Gastroesophageal sphincter (tissue), 4 donors: ENCODE results near the gene COL4A6. TPM values are rescaled to one million over a fixed set of nuclear protein-coding genes. Genes with fewer than 3 reads are reported as not detected.

Source experiments
- ATAC-seq: fragments of 150-250 bp; one replicate; pipeline ENCODE4 v1.9.1; 2016; ENCODE audit warnings: mild to moderate bottlenecking, moderate library complexity
- H3K27ac ChIP-seq, 4 donors: fragments of 200-600 bp; sonication (generic) in 3 of 4; 1 replicate in 3 of 4; 2 replicates in 1 of 4; pipeline ENCODE4 v1.5.1; 2016 to 2019
- H3K27me3 ChIP-seq: fragments of 200-600 bp; sonication (generic); one replicate; pipeline ENCODE4 v1.5.1; 2019
- H3K36me3 ChIP-seq, 2 donors: fragments of 200-600 bp; sonication (generic); one replicate each; pipeline ENCODE4 v1.5.1; 2019; ENCODE audit warnings: control low read depth in 1 of 2
- H3K4me1 ChIP-seq, 3 donors: fragments of 200-600 bp; sonication (generic); 1 replicate in 2 of 3; 2 replicates in 1 of 3; pipeline ENCODE4 v1.5.1; 2016 to 2019; ENCODE audit warnings: control low read depth in 2 of 3
- H3K4me3 ChIP-seq, 2 donors: fragments of 200-600 bp; sonication (generic); one replicate each; pipeline ENCODE4 v1.5.1; 2019; ENCODE audit warnings: mild to moderate bottlenecking in 1 of 2, moderate library complexity in 1 of 2
- H3K9me3 ChIP-seq, 3 donors: fragments of 200-600 bp; sonication (generic); one replicate each; pipeline ENCODE4 v1.5.1; 2017 to 2019; ENCODE audit warnings: control low read depth in 2 of 3
- CTCF ChIP-seq, 4 experiments: fragments of 200-600 bp in 2 of 4; fragments of 450-650 bp in 2 of 4; sonication (generic) in 1 of 4; IDR thresholded peaks; one replicate each; pipeline ENCODE4 v1.5.1; 2017 to 2019; ENCODE audit warnings: antibody characterized with exemption in 4 of 4, mild to moderate bottlenecking in 2 of 4, moderate library complexity in 2 of 4
- EP300 ChIP-seq: sonication (generic); formaldehyde crosslinking; IDR thresholded peaks from one replicate; pipeline ENCODE4 v1.6.1; 2017; ENCODE audit warnings: antibody characterized with exemption, mild to moderate bottlenecking
- POLR2A ChIP-seq, 2 donors: fragments of 450-650 bp; IDR thresholded peaks; one replicate each; pipeline ENCODE4 v1.6.1; 2017; ENCODE audit warnings: antibody characterized with exemption in 2 of 2, mild to moderate bottlenecking in 2 of 2, moderate library complexity in 1 of 2
- POLR2AphosphoS5 ChIP-seq: sonication (generic); formaldehyde crosslinking; IDR thresholded peaks from one replicate; pipeline ENCODE4 v1.6.1; 2017; ENCODE audit warnings: antibody characterized with exemption
- WGBS, 2 donors: methylation state at CpG; one replicate each; pipeline ENCODE4 v1.1.5; 2018; ENCODE audit warnings: low coverage in 1 of 2; 5-methylcytosine and 5-hydroxymethylcytosine counted together
- total RNA-seq, 4 donors: library from RNA; depleted of rRNA; stranded (reverse); fragments of >200 nt; gene quantifications; one replicate each; pipeline ENCODE4 v1.1.0, GENCODE V29; 2016

The COL4A6 gene
- total RNA-seq, 4 donors from 2014 or later: 103 to 369 (median 213) TPM

- no peaks in the 10 kb centered on the region for H3K9me3 ChIP-seq
- no peak for TF ChIP-seq POLR2A (IDR thresholded peaks at IDR 0.05)
- TF ChIP-seq EP300: no peak
- TF ChIP-seq CTCF (IDR thresholded peaks at IDR 0.05): no peak
- no peak for TF ChIP-seq POLR2AphosphoS5
- H3K36me3 ChIP-seq: no peaks in the 10 kb centered on the region
- peaks cover 0 to 41% (median 0%) of the 10 kb centered on the region in 3 donors for H3K4me1 ChIP-seq
- no peak overlapping the region for H3K4me3 ChIP-seq
- no peak for ATAC-seq
- no peaks in the 10 kb centered on the region for H3K27me3 ChIP-seq
- no CpG with 5 or more reads among the region's 1 CpG for WGBS, 2 donors
- peak overlapping the region in 2 of 4 donors; percentile 48 to 70 for H3K27ac ChIP-seq
These were observed 127.7 kb downstream of the COL4A6 start for GRCh38 chrX:108310506-108310905.

GRCh38 chrX:108309144-108309543, 129.1 kb downstream of the COL4A6 start:
- Histone ChIP-seq H3K4me1 (peaks cover 0 to 53% (median 0%) of the 10 kb centered on the region in 3 donors), H3K36me3 (no peaks in the 10 kb centered on the region), H3K27me3 (no peaks in the 10 kb centered on the region), H3K4me3 (no peak overlapping the region), H3K27ac (peak overlapping the region in 3 of 4 donors; percentile 42 to 70 (median 42)), H3K9me3 (no peaks in the 10 kb centered on the region)
- no peak for TF ChIP-seq POLR2AphosphoS5
- TF ChIP-seq CTCF (IDR thresholded peaks at IDR 0.05): no peak
- TF ChIP-seq POLR2A (IDR thresholded peaks at IDR 0.05): no peak
- no peak for ATAC-seq
- 54 to 65% methylated on average over 4 of the region's 4 CpGs for WGBS, 2 donors

- Histone ChIP-seq H3K36me3 (no peaks in the 10 kb centered on the region), H3K4me1 (peaks cover 0 to 59% (median 5%) of the 10 kb centered on the region in 3 donors), H3K27ac (peak overlapping the region; percentile 43 to 77 (median 69)), H3K9me3 (no peaks in the 10 kb centered on the region), H3K27me3 (no peaks in the 10 kb centered on the region), H3K4me3 (no peak overlapping the region)
- TF ChIP-seq EP300 (no peak), CTCF (IDR thresholded peaks at IDR 0.05) (peak in 2 of 4 experiments; percentile 10 to 34), POLR2A (IDR thresholded peaks at IDR 0.05) (no peak), POLR2AphosphoS5 (peak; percentile 74)
- ATAC-seq: peak; percentile 83
- WGBS, 2 donors: 53 to 54% methylated on average over 4 to 5 of the region's 6 CpGs
These were observed 130.8 kb downstream of the COL4A6 start for GRCh38 chrX:108307132-108308085.

- no peaks in the 10 kb centered on the region for H3K36me3 ChIP-seq
- TF ChIP-seq EP300 (no peak), POLR2A (IDR thresholded peaks at IDR 0.05) (no peak), CTCF (IDR thresholded peaks at IDR 0.05) (no peak), POLR2AphosphoS5 (no peak)
- H3K27ac ChIP-seq: peak overlapping the region; percentile 59 to 70 (median 66)
- H3K27me3 ChIP-seq: no peaks in the 10 kb centered on the region
- H3K4me3 ChIP-seq: no peak overlapping the region
- peaks cover 0 to 60% (median 5%) of the 10 kb centered on the region in 3 donors for H3K4me1 ChIP-seq
- ATAC-seq: no peak
- no peaks in the 10 kb centered on the region for H3K9me3 ChIP-seq
These were observed 132.1 kb downstream of the COL4A6 start for GRCh38 chrX:108306086-108306485.
